ENCODE results near the gene UST.

DNA sequence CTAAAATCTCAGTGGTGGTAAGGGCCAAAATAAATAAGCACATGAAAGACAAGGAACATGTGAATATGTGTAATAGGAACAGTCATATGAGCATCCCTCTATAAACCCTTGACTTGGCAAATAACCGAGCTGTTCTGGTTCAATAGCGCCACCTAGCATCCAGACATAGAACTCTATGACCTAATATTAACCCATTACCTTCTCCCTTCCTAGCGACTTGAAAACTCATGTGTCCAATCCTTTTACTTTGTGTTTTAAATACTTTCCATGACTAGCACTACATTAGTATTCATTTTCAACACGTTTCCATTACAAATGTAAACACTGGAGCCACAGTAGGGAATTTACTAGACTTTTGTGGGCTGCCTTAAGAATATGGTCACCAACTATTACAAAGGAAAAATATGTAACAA is 279.7 kb downstream of the UST start:
- TF ChIP-seq TAF1 (conservative IDR thresholded peaks at IDR 0.05) = no peak
- no peak for TF ChIP-seq GABPA (IDR thresholded peaks at IDR 0.05 in 1 of 2, conservative IDR thresholded peaks at IDR 0.05 in 1 of 2)
- TF ChIP-seq CTCF (IDR thresholded peaks at IDR 0.05; ENCODE audit: low read depth, low read length, missing input control) = no peak
- TF ChIP-seq EGR1 (IDR thresholded peaks at IDR 0.05; ENCODE audit: low read depth in 2 of 2) = no peak
- TF ChIP-seq REST (IDR thresholded peaks at IDR 0.05) = no peak
- TF ChIP-seq YY1 (IDR thresholded peaks at IDR 0.05) = no peak
- peak; percentile 41 to 47 for TF ChIP-seq RAD21 (IDR thresholded peaks at IDR 0.05)
- no peak for TF ChIP-seq HNF4A (conservative IDR thresholded peaks at IDR 0.05)
